Jurkat, Clone E6-1 (cell line): ENCODE measurements around the gene MAGI3.
"Not testable (repeated sequence)": the region's sequence is repeated elsewhere in the genome, so short reads cannot be mapped to it uniquely, and the experiment has no call there.

Experiments used
- DNase-seq: peaks from one replicate; pipeline ENCODE4 v3.0.0-alpha.2; 2011; ENCODE audit warnings: low read depth, low spot score
- H3K4me3 ChIP-seq: 2 replicates; pipeline ENCODE4 v1.5.1; 2011; ENCODE audit warnings: mild to moderate bottlenecking, low read length, control low read depth, moderate library complexity

MAGI3 gene

GRCh38 chr1:113493533-113493932 is 103.2 kb downstream of the MAGI3 start:
- no peak for DNase-seq
- H3K4me3 ChIP-seq: no peak overlapping the region

DNA sequence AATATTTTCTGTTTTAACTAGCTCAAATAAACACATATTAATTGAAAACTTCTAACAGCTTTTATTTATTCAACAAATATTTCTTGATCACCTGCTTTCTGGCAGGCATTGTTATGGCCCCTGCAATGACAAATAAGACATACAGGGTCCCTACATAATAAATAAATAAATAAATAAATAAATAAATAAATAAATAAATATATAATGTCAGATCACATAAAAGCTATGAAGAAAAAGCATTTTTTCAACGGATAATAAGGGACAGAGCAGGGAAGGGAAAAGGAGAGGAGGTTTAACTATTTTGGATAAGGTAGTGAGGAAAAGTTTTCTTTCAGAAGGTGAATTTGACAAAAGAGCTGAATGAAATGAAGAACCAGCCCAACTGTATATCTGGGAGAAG is 115.0 kb downstream of the MAGI3 start:
- no peak for DNase-seq
- no peak overlapping the region for H3K4me3 ChIP-seq

DNA sequence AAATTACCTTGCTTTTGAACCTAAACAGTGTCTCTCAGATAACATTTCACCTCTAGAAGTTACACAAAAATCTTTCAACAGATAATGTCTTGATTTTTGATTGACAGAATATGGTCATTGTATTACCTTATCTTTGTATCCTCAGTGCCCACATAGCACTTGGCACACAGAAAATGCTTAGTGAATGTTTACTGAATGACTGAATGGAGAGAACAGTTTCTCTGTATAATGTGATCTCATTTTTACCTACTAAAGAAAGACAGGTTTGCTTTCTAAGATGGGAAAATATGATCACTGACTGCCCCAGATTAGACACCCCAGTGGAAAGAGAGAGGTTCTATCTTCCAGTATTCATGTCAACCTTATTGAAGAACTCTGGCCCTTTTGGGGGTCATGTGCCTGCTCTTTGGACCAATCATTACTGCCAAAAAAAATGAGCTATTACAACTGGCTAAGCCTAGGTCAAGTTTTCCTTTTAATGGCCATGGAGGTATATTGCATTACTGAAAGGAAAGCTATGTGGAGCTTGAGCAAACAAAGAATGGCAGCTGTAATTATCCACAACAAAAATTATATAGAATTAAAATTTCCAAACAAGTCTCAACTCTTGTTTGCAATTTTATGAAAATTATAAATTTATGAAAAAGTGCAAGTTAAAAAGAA is 117.4 kb downstream of the MAGI3 start:
- no peak overlapping the region for H3K4me3 ChIP-seq

DNA sequence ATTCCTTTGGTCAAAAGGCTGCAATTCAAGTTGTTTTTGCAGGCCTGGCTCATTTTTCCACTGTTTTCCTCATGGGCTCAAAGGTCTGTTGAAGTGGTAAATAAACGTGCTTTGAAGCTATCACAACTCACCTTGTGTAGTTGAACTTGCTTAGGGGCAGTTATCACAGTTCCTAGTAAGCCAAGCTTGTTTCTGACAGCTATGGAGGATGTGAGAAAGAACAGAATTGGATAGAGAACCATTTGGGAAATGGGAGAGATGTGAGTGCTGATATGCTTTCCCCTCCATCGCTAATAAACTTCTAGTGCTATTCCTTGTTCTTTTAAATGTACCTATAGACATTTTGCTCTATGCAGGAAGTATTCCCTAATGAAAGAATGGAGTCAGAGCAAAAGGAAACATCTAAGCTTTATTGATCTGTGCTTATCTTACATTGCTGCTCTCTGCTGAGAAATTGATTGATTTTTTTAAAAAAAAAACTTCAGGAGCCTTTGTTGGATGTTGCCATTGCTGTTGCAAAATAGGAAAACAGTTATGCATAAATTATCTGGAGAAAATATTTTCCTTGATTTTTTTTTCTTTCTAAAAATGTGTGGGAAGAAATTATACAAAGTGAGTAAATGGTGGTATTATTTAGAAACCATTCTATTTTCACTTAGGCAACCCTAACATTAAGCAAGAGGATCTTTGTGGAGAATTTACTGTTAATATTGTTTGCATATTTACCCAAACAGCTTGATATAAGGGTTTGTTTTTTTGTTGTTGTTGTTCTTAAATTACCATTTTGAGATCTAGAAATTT is 118.2 kb downstream of the MAGI3 start:
- no peak for DNase-seq
- H3K4me3 ChIP-seq: no peak overlapping the region

More for the DNA sequence above, 117.4 kb downstream of the MAGI3 start:
- DNase-seq: no peak

GRCh38 chr1:113509766-113510165 is 119.5 kb downstream of the MAGI3 start:
- DNase-seq, H3K4me3 ChIP-seq: not testable (repeated sequence)

- DNase-seq: no peak
- H3K4me3 ChIP-seq: no peak overlapping the region
Observed at GRCh38 chr1:113511269-113511668, 121.0 kb downstream of the MAGI3 start.

- no peak overlapping the region for H3K4me3 ChIP-seq
- no peak for DNase-seq
Observed at GRCh38 chr1:113515498-113515897, 125.2 kb downstream of the MAGI3 start.

DNA sequence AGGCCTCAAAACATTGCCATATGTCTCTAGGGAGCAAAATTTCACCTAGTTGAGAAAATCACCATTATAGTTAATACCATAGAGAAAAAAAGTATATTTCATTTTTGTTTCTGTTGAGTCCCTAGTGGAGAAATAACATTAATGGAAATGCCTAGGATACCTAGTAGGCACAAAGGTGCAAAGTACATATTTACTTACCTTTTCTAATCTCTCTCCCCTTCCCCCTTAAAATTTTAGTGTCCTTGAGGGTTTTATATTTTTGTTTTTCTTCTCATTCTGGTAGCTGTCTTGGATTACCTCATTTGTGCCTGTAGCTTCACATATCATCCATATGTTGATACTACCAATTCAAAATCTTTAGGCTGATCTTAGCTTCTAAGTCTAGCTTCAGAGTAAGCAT is 127.0 kb downstream of the MAGI3 start:
- no peak overlapping the region for H3K4me3 ChIP-seq
- no peak for DNase-seq

DNA sequence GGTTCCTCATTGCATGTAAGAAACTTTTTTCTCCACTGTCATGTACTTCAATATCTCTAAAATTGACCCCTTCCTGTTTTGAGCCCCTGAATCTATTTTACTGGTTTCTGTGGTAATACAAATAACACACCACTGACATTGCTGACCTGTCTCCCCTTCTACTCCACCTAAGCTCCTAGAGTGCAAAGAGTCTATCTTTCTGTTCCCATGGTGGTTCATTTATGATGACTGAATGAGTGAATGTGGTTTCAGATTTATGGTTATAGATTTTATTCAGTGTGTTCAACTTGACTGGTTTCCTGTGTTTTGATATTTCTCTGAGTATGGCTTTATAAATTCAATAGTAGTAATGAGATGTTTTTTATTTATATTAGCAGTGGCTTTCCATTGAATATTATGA is 127.7 kb downstream of the MAGI3 start:
- DNase-seq: no peak
- H3K4me3 ChIP-seq: no peak overlapping the region

DNA sequence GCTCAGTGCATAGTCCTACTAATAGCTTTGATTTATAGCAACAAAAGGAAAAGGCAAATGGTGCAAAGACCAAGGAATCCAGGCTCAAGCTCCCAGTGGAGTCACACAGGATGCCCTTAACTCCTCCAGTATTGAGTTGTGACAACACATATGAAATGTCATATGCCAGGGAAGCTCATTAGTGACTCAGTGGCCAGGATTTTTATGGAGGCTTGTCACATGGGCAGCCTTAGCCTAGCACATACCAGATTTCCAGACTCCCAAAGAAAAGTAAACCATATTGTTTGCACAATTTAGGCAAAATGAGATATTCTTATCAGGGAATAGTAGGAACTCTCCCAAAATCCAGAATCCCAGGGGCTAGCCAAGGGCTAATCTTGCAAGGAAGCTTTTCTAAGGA is 129.2 kb downstream of the MAGI3 start:
- no peak overlapping the region for H3K4me3 ChIP-seq
- no peak for DNase-seq

DNA sequence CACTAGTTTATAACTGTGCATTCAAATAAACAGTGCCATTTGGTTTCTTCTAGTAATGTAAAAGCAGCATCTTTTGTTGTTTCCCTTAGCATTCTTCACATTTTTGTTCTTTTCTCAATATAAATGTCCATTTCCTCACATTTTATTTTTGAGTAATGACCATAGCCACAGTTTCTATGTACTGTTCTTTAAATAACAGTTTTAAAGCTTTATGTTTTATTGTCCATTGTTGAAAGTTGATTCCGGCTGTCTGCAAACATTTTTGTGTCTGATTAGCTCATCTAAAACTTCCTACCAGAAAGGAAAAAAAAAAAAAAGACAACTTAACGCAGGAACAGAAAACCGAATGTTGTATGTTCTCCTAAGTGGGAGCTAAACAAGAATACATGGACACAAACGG is 139.7 kb downstream of the MAGI3 start:
- DNase-seq: no peak

GRCh38 chr1:113531321-113531720 is 141.0 kb downstream of the MAGI3 start:
- no peak for DNase-seq
- no peak overlapping the region for H3K4me3 ChIP-seq

More for the DNA sequence above, 139.7 kb downstream of the MAGI3 start:
- H3K4me3 ChIP-seq: no peak overlapping the region

DNA sequence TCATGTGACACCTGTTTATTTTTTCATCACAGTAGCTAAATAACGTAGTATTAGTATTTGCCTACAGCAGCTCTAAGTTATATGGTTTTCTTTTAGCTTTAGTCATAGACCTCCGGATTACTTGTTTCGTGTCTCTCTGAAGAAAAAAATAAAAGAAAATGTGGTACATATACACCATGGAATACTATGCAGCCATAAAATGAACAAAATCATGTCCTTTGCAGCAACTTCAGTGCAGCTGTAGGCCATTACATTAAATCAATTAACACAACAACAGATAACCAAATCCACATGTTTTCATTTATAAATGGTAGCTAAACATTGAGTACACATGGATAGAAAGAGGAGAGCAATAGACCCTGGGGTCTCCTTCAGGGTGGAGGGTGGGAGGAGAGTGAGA is 142.7 kb downstream of the MAGI3 start:
- DNase-seq: no peak

DNA sequence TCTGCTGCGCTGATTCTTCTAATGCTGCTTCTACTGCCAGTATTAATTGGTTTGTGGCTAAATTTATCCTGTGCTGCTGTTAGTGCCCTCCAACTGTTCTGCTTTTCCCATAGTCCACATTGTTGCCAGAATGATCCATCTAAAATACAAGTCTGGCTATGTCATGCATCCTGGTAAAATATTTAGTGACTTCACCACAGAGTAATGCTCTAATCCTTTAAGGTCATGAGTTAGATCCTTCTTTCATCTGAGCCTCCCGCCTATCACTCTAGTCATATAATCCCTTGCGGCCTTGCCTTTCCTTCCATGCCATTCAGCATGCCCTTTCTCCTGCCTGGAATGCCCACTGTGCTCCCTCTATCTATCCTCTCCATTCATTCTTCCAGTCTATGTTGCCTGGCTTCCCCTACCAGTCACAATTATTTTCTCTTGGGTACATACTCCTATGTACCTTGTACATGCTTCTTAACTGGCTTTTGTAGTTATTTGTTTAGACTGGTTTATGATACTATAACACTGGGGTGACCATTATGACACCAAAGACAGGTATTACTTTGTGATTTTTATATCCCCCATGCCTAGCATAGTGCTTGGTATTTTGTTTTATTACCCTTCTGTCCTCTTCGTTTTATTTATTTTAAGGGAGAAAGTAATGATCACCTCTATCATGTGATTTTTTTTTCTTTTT is 144.0 kb downstream of the MAGI3 start:
- no peak for DNase-seq
- no peak overlapping the region for H3K4me3 ChIP-seq

More for the DNA sequence above, 142.7 kb downstream of the MAGI3 start:
- no peak overlapping the region for H3K4me3 ChIP-seq

DNA sequence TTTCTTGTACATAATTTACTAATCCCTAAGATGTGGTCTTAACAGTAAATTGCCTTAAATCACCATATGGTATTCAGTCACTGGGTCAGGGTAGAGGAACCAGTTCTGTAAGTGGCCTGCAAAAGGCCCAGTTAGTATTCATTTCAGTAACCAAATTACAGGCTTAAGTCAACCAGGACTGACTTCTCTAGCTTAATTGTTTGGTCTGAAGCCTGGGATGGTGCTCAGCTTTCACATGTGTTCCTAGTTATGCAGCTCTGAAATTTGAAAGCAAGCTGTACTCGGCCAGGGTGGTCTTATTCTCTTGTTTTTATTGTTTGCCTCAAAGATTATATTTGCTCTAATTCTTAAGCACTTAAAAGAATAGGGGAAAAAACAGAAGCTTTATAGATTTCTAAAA is 144.6 kb downstream of the MAGI3 start:
- H3K4me3 ChIP-seq: no peak overlapping the region
- no peak for DNase-seq

DNA sequence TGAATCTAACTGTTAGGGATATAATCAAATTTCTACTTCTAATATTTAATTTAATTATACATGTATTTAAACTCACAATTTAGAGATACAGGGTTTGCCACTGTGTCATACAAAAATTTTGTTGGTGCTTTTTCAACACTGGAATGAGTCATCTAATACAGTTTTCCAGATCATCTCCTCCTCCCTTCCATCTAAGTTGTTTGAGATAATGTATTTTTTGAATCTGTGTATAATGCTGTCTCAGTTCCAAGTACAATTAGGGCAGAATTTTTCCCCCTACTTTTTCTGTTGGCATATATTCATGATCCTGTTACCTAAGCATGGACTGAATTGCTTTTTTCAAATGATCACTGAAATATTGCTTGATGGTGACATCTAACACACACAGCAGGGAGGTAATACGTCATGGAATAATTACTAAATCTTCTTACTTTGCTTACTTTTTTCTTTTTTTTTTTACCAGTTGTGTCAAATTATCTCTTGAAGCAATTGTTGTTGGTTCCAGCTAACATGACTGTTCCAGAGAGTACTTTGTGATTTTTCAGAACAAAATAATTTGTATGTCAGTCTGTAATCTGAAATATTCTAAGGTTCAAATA is 146.0 kb downstream of the MAGI3 start:
- no peak overlapping the region for H3K4me3 ChIP-seq
- DNase-seq: no peak

DNA sequence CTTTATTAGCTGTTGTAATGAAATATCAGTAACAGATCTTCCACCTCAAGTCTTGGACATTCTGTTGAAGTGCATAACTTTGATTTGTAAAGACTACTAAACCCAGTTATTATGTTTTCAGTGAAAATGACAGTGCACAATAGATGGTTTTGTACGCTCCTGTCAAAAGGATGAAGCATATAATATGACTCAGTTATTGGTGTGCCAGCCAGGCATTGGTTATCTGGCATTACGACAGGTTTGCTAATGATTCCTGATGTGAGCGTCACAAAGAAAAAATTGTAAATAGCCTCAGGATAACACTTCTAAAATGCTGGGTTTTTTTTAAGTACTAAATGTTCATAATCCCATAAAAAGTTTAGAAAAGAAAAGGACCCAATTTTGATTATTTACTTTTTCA is 147.9 kb downstream of the MAGI3 start:
- H3K4me3 ChIP-seq: no peak overlapping the region
- DNase-seq: no peak

DNA sequence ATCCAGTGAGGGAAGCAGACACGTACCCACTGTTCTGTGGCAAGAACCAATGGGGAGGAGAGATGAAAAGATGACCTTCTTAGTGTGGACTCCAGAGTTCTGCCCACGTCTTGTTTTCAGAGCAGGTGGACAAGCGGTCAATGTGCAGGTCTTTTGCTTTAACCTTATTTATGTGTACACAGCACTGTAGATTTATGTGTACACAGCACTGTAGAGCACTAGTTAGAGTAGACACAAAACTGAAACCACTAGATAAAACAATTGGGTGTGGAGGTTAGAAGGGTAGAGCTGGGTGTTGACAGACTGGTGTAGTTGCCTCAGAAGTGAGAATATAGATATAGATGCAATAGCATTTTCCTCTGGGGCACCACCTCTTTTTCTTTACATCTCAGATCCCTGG is 150.0 kb downstream of the MAGI3 start:
- no peak for DNase-seq

DNA sequence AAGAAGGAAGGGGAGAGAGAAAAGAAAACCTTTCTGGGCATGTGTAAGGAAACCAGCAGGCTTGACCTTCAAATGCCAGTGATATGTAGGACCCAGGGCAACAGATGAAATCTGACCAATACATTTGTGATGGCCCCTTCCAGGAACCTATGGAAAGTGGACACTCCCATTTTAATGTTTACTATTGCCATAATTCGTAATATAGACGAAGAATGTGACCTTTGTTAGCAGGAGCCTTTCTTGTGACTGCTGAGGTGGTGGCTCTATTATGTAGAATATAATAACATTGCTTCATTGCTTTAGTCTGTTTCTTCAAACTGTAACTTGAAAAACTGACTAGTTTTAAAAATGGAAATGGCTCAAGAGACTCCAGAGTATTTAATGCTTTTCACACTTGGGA is 150.8 kb downstream of the MAGI3 start:
- H3K4me3 ChIP-seq: no peak overlapping the region
- no peak for DNase-seq

More for the DNA sequence above, 150.0 kb downstream of the MAGI3 start:
- H3K4me3 ChIP-seq: no peak overlapping the region

GRCh38 chr1:113542221-113542701 is 151.9 kb downstream of the MAGI3 start:
- DNase-seq: no peak
- H3K4me3 ChIP-seq: no peak overlapping the region
